OCI-M2 (cell line): ENCODE results near the gene DYNLT2.

ENCODE experiments used
- DNase-seq: peaks from one replicate; lab custom pipeline; 2025; ENCODE audit not compliant: unreplicated experiment; lab: John Stamatoyannopoulos, UW

DYNLT2 gene

DNA sequence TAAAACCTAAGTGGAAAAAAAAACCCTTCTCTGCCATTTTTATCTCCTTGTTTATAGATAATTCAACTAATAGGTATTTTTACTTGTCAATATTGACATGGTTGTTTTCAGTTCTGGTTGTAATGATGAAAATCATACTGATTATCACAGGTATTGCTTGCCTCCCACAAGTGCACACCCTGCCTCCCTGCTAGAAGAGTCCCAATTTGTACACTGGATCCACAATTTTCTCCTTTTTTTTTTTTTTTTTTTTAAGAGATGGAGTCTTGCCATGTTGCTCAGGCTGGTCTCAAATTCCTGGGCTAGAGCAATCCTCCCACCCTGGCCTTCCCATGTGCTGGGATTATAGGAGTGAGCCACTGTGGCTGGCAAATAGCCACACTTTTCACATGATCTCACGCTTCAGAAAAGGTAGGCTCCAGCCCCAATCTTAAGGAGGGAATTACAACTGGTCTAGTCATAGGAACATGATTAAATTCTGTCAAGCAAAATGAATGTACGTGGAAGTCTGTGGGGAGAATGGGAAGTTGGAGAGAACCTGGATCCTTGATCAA is 12.3 kb downstream of the DYNLT2 start:
- no peak for DNase-seq

DNA sequence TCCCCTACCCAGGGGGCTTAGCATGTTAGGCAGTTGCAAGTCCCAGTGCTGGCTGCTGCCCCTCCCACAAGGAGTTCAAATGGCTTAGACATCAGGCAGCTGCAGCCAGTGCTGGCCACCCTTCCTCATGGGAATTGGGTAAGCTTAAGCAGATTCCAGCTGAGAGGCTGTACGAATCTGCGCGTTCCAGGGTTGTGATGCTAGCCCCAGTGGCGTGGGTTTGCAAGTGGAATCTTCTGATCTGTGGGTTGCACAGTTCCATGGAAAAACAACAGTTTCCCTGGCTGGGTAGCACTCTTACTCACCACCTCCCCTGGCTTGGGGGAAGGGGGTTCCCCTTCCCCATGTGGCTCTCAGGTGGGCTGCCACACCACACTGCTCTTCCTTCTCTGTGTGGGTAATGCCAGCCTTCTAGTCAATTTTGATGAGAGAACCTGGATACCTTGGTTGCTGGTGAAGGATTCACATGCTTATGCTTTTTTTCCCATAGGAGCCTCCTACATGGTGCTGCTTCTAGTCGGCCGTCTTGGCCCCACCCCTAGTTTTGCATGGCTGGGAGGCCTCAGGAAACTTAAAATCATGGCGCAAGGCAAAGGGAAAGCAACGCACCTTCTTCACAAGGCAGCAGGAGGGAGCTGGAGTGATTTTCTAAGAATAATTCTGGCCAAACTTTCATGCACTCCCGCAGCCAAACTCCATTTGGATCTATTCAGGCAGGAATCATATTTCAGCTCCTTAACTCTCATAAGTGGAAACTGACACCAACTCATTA is 13.0 kb downstream of the DYNLT2 start:
- DNase-seq = no peak

DNA sequence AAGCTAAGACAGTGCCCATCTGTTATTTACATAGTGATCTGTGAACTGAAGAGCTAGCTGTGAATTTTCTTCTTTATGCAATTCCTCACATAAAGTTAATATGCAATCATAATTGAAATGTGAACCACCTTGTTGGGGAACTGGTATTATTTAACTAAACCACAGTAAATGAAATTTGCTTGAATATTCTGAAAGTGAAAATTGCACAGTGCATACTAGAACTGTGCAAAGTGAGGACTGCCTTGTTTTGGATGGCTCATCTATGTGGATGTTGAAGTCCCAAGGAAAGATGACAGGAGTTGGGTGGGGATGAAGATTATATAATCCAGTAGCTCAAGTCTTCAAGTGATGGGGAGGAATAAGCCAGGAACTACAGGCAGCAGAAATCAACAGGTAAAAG is 21.4 kb downstream of the DYNLT2 start:
- DNase-seq = no peak

DNA sequence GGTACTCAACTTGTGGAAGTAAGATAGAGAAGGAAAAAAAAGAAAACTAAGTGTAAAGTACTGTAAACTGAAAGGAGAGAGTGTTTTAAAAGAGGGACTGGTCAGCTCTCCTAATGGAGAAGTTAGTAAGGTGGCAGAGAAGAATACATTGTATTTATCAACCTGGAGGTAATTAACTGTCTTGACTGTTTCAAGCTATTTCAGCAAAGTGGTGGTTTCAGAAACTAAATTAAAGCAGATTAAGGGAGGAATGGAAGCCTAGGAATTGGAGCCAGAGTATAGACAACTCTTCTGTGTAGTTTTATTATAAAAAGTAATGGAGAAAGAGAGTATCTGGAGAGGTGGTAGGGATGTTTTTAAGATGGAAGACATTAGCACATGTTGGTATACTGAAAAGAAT is 24.4 kb downstream of the DYNLT2 start:
- no peak for DNase-seq

DNA sequence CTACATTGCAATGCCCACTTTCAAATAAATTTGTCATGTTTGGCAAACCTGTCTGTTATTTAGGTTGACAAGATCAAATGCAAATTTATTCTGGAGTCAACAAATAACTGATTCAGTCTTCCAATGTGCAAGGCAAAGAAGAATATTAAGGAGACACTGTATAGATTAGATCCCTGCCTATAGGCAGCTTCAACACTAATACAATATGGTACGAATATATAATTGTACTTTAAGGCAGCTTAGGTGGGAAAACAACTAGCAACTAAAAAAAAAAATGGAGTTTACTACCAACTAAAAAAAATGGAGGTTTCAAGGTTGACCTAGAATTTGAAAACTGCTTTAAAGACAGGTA is 25.3 kb downstream of the DYNLT2 start:
- no peak for DNase-seq

DNA sequence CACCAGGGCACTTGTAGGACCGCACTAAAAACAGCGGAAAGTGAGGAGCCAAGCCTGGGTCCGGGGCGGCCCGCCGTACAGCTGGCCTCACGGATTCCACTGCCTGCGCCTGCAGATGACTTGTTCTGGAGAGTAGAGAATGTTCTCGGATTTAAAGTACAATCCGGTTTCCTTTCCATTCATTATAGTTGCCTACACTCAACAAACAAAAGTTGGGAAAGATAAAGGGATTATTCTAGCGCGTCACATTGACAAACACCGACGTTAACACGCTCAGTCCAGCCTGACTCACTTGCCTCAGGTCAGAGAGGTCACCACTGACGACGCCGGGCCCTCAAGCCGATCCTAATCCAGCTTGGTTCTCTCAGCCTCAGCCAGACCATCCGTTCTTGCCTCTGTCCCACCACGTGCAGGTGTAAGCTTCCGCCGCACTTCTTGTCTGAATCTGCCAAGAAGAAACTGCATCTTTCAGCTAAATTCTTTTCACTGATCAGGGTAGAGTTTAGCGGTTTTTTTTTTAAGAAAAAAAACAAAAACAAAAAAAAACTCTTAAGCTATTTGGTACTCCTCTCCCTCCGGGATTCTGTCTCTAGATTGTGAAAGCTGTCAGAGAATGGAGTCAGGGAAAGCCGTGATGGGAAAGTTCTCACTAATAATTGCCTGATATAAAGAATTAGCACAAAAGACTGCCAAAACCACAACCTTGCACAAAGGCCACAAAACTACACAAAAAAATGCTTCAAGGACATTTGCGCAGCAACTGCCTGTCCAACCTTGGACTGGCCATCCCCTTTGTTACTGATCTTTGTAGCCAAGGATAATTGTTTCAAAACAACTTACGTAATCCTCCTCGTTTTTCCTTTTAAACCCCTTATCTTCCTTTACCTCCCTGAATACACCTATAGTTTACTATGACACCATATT is 26.0 kb downstream of the DYNLT2 start:
- no peak for DNase-seq

DNA sequence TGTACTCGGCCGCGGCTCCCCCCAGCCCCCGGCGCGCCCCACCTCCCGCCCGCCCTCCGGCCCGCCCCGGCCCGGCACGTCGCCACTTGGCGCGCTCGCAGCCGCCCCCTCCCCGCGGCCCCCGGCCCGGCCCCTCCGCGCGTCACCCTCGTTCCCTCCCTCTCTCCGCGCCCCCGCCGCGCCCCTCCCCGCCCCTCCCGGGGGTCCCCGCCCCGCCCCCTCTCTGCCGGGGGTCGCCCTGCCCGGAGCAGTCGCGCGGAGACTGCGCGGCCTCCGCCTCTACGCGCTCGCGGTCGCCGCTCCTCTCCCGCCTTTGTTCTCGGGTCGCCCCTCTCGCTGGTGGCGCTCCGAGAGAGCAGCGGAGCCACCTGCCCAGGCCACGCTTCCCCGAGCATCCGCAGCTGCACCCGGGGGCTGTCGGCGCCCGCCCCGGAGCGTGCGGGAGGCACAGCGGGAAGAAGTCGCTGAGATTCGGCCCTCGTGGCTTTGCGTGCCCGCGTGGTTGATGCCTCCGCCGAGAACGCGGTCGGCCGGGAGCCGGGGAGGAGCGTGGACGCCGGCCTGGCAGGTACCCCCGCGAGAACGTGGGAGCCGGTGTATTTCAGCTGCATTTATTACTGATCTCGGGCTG is 26.8 kb downstream of the DYNLT2 start, which contains the start of gene PHF10:
Gene PHF10 (minus strand): TSS at position 7 of the 631 bp plus-strand sequence. CDS start 569 bp downstream, outside the sequence.
- DNase-seq = no peak

DNA sequence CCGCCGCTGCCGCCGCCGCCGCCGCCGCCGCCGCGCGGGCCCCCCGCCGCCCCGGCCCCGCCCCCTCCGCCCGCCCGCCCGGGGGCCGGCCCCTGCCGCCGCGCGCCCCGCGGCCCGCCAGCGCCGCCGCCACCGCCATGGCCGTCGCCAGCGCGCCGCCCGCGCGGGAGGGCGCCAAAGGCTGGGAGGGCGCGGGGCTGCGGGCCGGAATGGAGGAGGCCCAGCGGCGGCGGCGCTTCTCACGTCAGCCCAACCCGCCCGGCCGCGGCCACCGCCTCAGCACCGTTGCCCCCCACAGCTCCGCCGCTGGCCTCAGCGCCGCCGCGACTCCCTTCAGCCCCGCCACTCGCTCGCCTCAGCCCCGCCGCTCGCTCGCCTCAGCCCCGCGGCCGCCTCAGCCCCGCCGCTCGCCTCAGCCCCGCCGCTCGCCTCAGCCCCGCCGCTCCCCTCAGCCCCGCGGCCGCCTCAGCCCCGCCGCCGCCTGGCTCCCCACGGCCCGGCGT is 27.3 kb downstream of the DYNLT2 start:
- no peak for DNase-seq

DNA sequence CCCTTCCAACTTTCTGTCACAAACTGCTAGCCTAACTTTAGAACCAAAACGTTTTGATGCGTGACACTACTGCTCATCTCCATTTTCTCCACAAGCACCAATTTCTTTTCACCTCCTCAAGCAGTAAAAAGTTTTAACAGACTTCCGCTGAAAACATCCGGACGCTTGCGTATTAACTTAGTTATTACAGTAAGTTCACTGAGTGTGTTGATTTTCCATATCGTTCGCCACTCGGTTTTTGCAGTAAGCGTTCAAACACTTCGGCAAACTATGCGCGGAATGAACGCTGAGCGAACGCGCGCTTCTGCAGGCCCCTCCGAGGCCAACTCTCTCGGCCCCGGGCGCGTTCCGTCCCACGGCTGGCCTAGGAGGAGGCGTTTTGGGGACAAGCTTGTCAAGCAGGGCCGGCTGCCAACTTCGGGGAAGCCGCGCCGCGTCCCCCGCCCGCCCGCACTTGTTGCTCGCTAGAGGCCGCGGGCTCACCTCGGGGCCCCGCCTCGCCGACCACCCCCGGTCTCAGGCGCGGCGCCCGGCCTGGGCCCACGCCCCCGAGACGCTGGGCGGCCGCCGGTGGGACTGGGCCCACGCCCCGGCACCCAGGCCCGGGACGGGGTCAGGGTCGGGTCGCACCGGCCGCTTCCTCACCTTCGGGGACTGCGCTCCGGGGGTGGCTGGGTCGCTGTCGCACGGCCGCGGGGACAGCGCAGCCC is 28.0 kb downstream of the DYNLT2 start:
- DNase-seq = no peak

DNA sequence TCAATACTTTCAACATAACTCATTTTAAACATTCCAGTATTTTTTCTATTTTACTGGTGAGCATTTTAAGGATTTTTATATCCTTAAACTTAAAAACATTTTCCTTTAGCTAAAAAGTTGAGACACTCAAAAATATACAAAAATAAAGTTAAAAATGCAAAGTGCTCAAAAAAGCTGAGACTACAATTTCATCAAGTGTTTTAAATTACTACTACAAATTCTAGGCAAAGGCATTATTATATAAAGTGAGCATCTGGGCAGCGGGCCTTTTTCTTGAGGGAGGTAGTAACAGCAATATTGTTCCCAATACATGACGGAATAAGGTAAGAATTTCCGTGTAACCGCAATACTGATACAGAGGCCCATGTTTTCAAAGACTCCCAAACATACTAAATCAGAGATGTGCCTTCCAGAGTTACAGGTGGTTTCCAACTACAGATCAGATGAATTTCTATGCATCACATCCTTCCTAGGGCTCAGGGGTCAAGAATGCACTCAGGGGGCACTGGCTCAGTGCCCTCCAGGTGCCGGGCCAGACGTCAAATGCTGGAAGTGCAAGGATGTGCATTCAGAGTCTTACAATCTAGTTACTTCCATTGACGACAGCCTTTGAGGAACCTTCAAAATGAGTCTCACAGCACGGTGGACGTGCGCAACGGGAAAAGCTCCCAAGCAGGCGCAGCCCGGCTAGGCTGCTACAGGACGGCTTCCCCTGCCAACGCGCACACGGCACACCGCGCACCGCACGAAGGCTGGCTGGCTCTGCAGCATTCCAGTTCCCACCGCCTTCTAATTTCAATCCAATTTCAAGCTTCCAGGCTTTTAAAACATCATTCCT is 28.8 kb downstream of the DYNLT2 start:
- DNase-seq = no peak

DNA sequence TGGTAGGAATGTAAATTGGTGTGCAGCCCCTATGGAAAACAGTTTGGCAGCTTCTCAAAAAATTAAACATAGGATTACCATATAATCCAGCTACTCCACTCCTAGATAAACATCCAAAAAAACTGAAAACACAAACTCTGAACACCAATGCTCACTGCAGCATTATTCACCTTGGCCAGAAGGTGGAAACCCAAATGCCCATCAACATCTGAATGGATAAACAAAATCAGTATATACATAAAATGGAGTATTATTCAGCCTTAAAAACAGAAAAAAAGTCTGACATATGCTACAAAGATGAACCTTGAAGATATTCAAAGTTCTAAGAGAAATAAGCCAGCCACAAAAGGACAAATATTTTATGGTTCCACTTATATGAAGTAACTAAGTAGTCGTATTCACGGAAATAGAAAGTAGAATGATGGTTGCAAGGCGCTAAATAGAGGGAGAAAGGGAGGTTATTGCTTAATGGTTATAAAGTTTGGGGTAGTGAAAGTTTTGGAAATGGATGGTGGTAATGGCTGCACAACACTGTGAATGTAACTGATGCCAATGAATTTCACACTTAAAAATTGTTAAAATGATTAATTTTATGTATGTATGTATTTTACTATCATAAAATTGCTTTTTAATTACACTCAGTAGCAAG is 31.0 kb downstream of the DYNLT2 start:
- DNase-seq = no peak

DNA sequence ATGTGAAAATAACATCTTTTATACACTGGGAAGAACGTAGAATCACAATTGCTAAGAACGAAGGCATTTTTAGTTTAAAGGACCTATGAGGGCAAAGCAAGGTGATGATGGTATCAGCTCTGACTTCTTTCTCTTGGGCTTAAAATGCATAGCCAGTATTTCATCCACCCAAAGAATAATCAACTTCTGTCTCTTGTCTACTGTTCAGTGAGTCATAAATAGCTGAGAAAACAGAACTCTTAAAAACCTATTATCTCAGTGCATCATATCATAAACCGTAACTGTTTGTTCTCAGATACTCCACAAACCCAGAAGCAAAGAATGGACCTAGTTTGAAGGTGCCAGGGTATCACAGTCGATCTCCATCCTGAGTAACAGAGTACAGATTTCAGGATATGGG is 32.3 kb downstream of the DYNLT2 start:
- no peak for DNase-seq

DNA sequence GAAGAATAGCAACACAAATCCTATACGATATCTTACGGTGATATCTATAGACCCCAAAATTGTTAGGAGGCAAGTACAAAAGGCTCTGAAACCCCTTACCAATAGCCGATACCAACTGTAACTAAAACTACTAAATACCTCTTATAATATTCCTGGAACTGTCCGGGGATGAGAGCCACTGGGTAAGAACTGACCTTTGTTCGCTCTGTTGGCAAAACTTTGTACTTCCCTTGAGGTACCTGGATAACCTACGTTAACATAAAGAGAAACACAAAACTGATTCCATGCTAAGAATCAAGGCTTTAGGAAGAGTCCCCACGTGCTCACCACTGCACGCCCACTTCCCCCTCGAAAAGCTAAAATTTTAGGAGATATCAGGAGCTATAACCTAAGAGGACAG is 36.8 kb downstream of the DYNLT2 start:
- DNase-seq = no peak

DNA sequence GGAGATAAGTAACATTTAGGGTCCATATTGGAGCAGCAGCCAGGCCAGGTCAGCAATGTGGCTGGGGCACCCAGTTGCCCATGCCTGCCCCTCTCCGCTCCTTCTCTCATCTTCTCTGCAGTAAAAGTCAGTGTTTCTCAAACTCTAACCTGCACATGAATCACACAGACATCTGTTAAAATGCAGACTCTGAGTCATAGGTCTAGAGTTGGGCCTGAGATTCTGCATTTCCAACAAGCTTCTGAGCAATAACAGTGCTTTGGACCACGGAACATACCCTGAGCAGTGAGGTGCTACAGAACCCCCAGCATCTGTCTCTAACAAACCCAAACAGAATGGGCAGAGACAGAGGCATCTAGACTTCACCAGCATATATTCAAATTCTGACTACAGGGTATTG is 37.2 kb downstream of the DYNLT2 start:
- DNase-seq = no peak

DNA sequence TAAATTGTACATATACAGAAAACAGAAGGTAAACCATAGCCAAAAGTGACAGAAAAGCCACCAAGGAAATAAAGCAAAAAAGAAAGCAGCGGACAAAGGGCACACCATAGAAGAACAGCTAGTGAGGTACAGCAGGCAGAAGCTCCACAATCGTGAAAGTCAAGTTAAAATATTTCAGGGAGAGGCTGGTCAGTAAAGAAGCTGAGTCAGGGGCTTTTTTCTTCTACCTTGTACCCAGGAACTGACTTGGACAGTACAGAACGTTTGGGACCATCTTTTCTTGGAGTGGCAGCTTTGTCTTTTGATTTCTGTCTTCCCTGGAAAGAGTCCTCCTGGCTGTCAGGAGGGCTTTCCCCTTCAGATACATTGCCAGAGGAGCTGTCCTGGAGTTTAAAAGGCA is 41.4 kb downstream of the DYNLT2 start:
- DNase-seq = no peak

DNA sequence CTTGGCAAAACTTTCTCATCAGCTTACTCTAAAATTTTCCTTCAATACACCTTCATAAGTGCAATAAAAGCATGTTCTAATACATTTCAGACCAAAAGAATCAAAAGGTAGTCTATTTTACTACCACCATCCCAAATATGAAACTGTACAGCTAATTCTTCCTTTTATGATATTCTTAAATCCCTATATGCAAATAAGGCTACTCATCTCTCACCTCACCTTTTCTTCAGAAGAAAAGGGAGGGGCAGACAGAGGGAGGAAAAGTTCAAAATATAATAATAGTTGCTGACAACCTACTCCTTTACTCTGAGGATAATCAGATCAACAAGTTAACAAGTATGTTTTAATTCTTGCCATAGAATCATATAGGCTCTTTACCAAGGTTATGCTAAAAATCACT is 42.1 kb downstream of the DYNLT2 start:
- DNase-seq = no peak

DNA sequence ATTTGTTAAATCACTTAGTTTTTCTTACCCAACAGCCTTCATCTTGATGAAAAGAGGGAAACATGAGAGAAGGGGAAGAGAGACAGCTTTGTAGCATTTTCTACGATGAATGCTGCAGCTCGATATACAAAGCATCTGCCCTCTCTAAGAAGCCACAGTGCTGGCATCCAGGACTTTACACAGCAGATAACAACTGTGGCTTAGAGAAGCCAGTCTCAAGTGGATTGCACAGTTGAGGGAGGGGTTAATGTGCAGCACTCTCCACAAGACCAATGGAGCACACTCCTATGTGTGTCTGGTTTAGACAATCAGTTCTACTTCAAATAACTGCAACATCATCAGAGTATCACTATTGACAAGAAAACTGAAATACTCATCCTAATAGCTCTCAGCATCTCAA is 43.6 kb downstream of the DYNLT2 start:
- peak; percentile 48 for DNase-seq

DNA sequence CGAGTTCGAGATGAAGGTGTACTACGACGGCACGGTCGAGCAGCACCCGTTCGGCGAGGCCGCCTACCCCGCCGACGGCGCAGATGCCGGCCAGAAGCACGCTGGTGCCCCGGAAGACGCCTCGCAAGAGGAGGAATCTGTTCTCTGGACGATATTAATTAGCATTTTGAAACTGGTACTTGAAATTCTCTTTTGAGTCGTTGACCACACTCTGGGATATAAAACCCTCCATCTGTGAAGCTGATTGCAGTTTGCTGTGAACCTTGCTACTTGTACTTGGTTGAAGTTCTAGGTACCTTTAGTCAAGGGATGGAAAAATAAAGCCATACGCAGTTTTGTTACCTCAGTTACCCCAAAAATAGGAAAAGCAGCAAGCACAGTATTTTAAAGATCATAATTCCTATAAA is 48.5 kb downstream of the DYNLT2 start:
- DNase-seq = no peak
